ENCODE results near the gene PLCL1.

PLCL1 gene

GRCh38 chr2:197888321-197888720 lies 83.9 kb downstream of the PLCL1 start:
- no peaks in the 10 kb centered on the region for H3K9me3 ChIP-seq (ENCODE audit: low read depth, low read length)
- DNase-seq (ENCODE audit: low read depth, low spot score) = no peak
- no peaks in the 10 kb centered on the region for H3K36me3 ChIP-seq (ENCODE audit: insufficient read depth, low read length)
- H3K9ac ChIP-seq (ENCODE audit: insufficient read length) = no peak overlapping the region
- TF ChIP-seq POLR2AphosphoS5 (IDR thresholded peaks at IDR 0.05; ENCODE audit: borderline replicate concordance, low read depth, low read length) = no peak
- H3K27ac ChIP-seq = no peak overlapping the region
- H3K4me3 ChIP-seq = no peak overlapping the region

- Histone ChIP-seq H3K36me3 (ENCODE audit: insufficient read depth, low read length) (no peaks in the 10 kb centered on the region), H3K4me3 (peak overlapping the region; percentile 65), H3K9ac (ENCODE audit: insufficient read length) (peak overlapping the region; percentile 38), H3K9me3 (ENCODE audit: low read depth, low read length) (no peaks in the 10 kb centered on the region), H3K27ac (peak overlapping the region; percentile 69)
- TF ChIP-seq POLR2AphosphoS5 (IDR thresholded peaks at IDR 0.05; ENCODE audit: borderline replicate concordance, low read depth, low read length) = no peak
- no peak for TF ChIP-seq EZH2 (IDR thresholded peaks at IDR 0.05)
- TF ChIP-seq FOXP2 (optimal IDR thresholded peaks at IDR 0.05; ENCODE audit: control extremely low read depth, extremely low read length, insufficient read depth) = no peak
- DNase-seq (ENCODE audit: low read depth, low spot score) = no peak
These were observed 84.6 kb downstream of the PLCL1 start for GRCh38 chr2:197889041-197889440.

- DNase-seq (ENCODE audit: low read depth, low spot score) = no peak
- Histone ChIP-seq H3K27ac (no peak overlapping the region), H3K36me3 (ENCODE audit: insufficient read depth, low read length) (no peaks in the 10 kb centered on the region), H3K9ac (ENCODE audit: insufficient read length) (no peak overlapping the region), H3K9me3 (ENCODE audit: low read depth, low read length) (no peaks in the 10 kb centered on the region), H3K4me3 (no peak overlapping the region)
- TF ChIP-seq POLR2AphosphoS5 (IDR thresholded peaks at IDR 0.05; ENCODE audit: borderline replicate concordance, low read depth, low read length) (no peak), FOXP2 (optimal IDR thresholded peaks at IDR 0.05; ENCODE audit: control extremely low read depth, extremely low read length, insufficient read depth) (no peak), EZH2 (IDR thresholded peaks at IDR 0.05) (no peak)
These were observed 85.8 kb downstream of the PLCL1 start for GRCh38 chr2:197890168-197890567.

- Histone ChIP-seq H3K27ac (no peak overlapping the region), H3K9ac (ENCODE audit: insufficient read length) (no peak overlapping the region), H3K36me3 (ENCODE audit: insufficient read depth, low read length) (no peaks in the 10 kb centered on the region), H3K4me3 (no peak overlapping the region), H3K9me3 (ENCODE audit: low read depth, low read length) (no peaks in the 10 kb centered on the region)
- no peak for DNase-seq (ENCODE audit: low read depth, low spot score)
- no peak for TF ChIP-seq FOXP2 (optimal IDR thresholded peaks at IDR 0.05; ENCODE audit: control extremely low read depth, extremely low read length, insufficient read depth)
- no peak for TF ChIP-seq EZH2 (IDR thresholded peaks at IDR 0.05)
- TF ChIP-seq POLR2AphosphoS5 (IDR thresholded peaks at IDR 0.05; ENCODE audit: borderline replicate concordance, low read depth, low read length) = no peak
These were observed 87.6 kb downstream of the PLCL1 start for GRCh38 chr2:197891897-197892442.

GRCh38 chr2:197893403-197894177 lies 89.2 kb downstream of the PLCL1 start:
- no peaks in the 10 kb centered on the region for H3K9me3 ChIP-seq (ENCODE audit: low read depth, low read length)
- H3K27ac ChIP-seq = no peak overlapping the region
- H3K36me3 ChIP-seq (ENCODE audit: insufficient read depth, low read length) = no peaks in the 10 kb centered on the region
- H3K4me3 ChIP-seq = no peak overlapping the region
- TF ChIP-seq FOXP2 (optimal IDR thresholded peaks at IDR 0.05; ENCODE audit: control extremely low read depth, extremely low read length, insufficient read depth) (no peak), EZH2 (IDR thresholded peaks at IDR 0.05) (no peak), POLR2AphosphoS5 (IDR thresholded peaks at IDR 0.05; ENCODE audit: borderline replicate concordance, low read depth, low read length) (no peak)
- H3K9ac ChIP-seq (ENCODE audit: insufficient read length) = no peak overlapping the region
- DNase-seq (ENCODE audit: low read depth, low spot score) = no peak

- H3K27ac ChIP-seq = no peak overlapping the region
- H3K36me3 ChIP-seq (ENCODE audit: insufficient read depth, low read length) = no peaks in the 10 kb centered on the region
- H3K9ac ChIP-seq (ENCODE audit: insufficient read length) = no peak overlapping the region
- no peaks in the 10 kb centered on the region for H3K9me3 ChIP-seq (ENCODE audit: low read depth, low read length)
- DNase-seq (ENCODE audit: low read depth, low spot score) = no peak
- no peak for TF ChIP-seq EZH2 (IDR thresholded peaks at IDR 0.05)
- no peak for TF ChIP-seq POLR2AphosphoS5 (IDR thresholded peaks at IDR 0.05; ENCODE audit: borderline replicate concordance, low read depth, low read length)
- TF ChIP-seq FOXP2 (optimal IDR thresholded peaks at IDR 0.05; ENCODE audit: control extremely low read depth, extremely low read length, insufficient read depth) = no peak
- H3K4me3 ChIP-seq = no peak overlapping the region
These were observed 90.4 kb downstream of the PLCL1 start for GRCh38 chr2:197894751-197895274.

- Histone ChIP-seq H3K9ac (ENCODE audit: insufficient read length) (no peak overlapping the region), H3K36me3 (ENCODE audit: insufficient read depth, low read length) (no peaks in the 10 kb centered on the region), H3K4me3 (no peak overlapping the region), H3K9me3 (ENCODE audit: low read depth, low read length) (no peaks in the 10 kb centered on the region), H3K27ac (no peak overlapping the region)
- DNase-seq (ENCODE audit: low read depth, low spot score) = no peak
- TF ChIP-seq EZH2 (IDR thresholded peaks at IDR 0.05) = no peak
- TF ChIP-seq FOXP2 (optimal IDR thresholded peaks at IDR 0.05; ENCODE audit: control extremely low read depth, extremely low read length, insufficient read depth) = no peak
- no peak for TF ChIP-seq POLR2AphosphoS5 (IDR thresholded peaks at IDR 0.05; ENCODE audit: borderline replicate concordance, low read depth, low read length)
These were observed 93.7 kb downstream of the PLCL1 start for GRCh38 chr2:197897960-197898678.

- peak; percentile 78 for DNase-seq (ENCODE audit: low read depth, low spot score)
- Histone ChIP-seq H3K27ac (peak overlapping the region; percentile 70; the same call in 1 of the 2 replicates), H3K9ac (ENCODE audit: insufficient read length) (no peak overlapping the region), H3K9me3 (ENCODE audit: low read depth, low read length) (no peaks in the 10 kb centered on the region), H3K36me3 (ENCODE audit: insufficient read depth, low read length) (no peaks in the 10 kb centered on the region), H3K4me3 (no peak overlapping the region)
- peak; percentile 50 for TF ChIP-seq FOXP2 (optimal IDR thresholded peaks at IDR 0.05; ENCODE audit: control extremely low read depth, extremely low read length, insufficient read depth)
- TF ChIP-seq EZH2 (IDR thresholded peaks at IDR 0.05) = no peak
- TF ChIP-seq POLR2AphosphoS5 (IDR thresholded peaks at IDR 0.05; ENCODE audit: borderline replicate concordance, low read depth, low read length) = peak; percentile 55; the same call in 1 of the 2 replicates
These were observed 100.1 kb downstream of the PLCL1 start for GRCh38 chr2:197904446-197904845.

Measured in SK-N-MC (cell line).